Activated naive CD4-positive, alpha-beta T cell (primary cell): ENCODE data around the gene SSU72.
"Not testable (repeated sequence)": the region's sequence is repeated elsewhere in the genome, so short reads cannot be mapped to it uniquely, and the experiment has no call there.

Source experiments
- DNase-seq, 4 experiments: peaks; one replicate each; lab custom pipeline; 2025; lab: John Stamatoyannopoulos, UW

SSU72 gene

GRCh38 chr1:1505366-1505798 lies 69.3 kb downstream of the SSU72 start:
- DNase-seq = not testable (repeated sequence)

DNA sequence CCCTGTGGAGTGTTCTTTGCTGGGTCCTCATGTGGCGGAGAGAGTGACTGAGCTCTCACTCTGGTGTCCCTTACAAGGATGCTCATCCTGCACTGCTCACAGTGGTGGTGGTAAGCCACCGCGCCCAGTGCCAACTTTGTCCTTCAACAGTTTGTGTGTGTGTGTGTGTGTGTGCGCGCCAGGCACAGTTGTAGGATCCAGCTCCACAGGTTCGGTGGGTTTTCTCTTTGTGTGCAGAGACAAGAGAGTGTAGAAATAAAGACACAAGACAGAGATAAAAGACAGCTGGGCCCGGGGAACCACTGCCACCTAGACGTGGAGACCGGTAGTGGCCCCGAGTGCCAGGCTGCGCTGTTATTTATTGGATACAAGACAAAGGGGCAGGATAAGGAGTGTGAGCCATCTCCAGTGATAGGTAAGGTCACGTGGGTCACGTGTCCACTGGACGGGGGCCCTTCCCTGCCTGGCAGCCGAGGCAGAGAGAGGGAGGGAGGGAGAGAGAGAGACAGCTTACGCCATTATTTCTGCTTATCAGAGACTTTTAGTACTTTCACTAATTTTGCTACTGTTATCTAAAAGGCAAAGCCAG lies 69.8 kb downstream of the SSU72 start:
- DNase-seq = peak in 3 of 4 experiments; percentile 42 to 63 (median 44)

DNA sequence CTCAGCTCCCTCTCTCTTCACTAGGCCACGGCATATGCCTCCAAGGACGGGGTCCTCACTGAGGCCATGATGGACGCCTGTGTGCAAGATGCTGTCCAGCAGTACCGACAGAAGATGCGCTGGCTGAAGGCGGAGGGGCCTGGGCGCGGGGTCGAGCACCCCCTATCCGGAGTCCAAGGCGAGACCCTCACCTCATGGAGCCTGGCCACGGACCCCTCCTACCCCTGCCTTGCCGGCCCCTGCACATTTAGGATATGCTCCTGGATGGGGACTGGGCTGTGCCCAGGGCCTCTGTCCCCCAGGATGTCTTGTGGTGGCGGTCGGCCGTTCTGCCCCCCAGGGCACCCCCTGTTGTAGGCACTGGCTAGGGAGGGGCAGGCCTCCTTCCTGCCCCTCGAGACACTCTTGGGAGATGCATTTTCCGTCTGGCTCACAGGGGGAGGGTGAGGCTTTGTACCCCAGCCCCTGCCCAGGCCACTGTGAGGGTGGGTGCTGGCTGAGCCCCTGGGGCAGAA lies 79.1 kb downstream of the SSU72 start:
- not testable (repeated sequence) for DNase-seq

DNA sequence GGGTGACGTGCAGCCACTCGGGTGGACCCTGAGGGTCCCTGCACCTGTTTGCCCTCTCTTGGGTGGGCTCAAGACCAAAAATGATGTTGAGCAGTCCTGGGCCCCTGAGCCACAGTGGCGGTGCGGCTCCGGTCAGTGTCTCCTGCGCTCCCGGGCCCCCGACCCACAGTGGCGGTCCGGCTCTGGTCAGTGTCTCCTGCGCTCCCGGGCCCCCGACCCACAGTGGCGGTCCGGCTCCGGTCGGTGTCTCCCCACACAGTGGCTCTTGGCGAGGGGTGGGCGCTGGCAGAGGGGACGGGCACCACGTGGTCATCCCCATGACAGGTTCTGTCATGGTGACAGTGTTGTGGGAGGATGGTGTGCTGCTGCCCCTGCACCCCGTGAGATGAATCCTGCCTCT lies 80.4 kb downstream of the SSU72 start:
- DNase-seq = not testable (repeated sequence)
